ENCODE data around the gene TCN1. TPM values are rescaled to one million over a fixed set of nuclear protein-coding genes. Genes with fewer than 3 reads are reported as not detected.

Gene TCN1
- total and polyA plus RNA-seq, 2 experiments from 2014 or later, result not detected

DNA sequence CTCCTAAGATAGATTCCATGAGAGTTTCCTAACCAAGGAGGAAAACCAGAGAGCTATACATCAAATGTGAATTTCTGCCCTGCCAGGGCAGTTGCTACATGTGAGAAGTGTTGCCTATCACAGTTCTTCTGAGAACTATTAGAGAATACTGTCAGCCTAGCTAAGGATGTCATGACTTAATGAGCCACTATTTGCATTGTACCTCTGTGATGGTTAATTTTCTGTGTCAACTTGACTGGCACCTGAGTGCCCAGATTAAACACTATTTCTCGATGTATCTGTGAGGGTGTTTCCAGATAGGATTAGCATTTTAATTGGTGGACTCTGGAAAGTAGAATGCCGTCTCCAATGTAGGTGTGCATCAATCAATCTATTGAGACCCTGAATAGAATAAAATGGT is 1.7 kb upstream of the TCN1 start:
- Histone ChIP-seq H3K4me1 (ENCODE audit: low read depth) (no peaks in the 10 kb centered on the region), H3K9me3 (ENCODE audit: low read depth) (no peaks in the 10 kb centered on the region), H3K27me3 (no peaks in the 10 kb centered on the region), H3K4me3 (no peak overlapping the region), H3K27ac (no peak overlapping the region), H3K36me3 (no peaks in the 10 kb centered on the region)
- TF ChIP-seq, protein P1, sequence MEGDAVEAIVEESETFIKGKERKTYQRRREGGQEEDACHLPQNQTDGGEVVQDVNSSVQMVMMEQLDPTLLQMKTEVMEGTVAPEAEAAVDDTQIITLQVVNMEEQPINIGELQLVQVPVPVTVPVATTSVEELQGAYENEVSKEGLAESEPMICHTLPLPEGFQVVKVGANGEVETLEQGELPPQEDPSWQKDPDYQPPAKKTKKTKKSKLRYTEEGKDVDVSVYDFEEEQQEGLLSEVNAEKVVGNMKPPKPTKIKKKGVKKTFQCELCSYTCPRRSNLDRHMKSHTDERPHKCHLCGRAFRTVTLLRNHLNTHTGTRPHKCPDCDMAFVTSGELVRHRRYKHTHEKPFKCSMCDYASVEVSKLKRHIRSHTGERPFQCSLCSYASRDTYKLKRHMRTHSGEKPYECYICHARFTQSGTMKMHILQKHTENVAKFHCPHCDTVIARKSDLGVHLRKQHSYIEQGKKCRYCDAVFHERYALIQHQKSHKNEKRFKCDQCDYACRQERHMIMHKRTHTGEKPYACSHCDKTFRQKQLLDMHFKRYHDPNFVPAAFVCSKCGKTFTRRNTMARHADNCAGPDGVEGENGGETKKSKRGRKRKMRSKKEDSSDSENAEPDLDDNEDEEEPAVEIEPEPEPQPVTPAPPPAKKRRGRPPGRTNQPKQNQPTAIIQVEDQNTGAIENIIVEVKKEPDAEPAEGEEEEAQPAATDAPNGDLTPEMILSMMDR (IDR thresholded peaks at IDR 0.05; ENCODE audit: low read depth, low read length), result no peak
- no peak for DNase-seq (ENCODE audit: low read depth in 1 of 2, low spot score in 1 of 2)

DNA sequence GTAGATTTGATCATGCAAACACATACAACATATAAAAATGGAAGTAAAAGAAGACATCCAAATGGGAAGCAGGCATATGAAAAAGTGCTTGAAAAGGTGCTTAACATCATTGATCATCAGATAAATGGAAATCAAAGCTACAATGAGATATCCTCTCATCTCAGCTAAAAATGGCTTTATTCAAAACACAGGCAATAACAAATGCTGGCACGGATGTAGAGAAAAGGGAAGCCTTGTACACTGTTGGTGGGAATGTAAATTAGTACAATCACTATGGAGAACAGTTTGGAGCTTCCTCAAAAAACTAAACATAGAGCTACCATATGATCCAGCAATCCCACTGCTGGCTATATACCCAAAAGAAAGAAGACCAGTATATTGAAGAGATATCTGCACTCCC is 549 bp upstream of the TCN1 start:
- no peak overlapping the region for H3K27ac ChIP-seq
- no peaks in the 10 kb centered on the region for H3K4me1 ChIP-seq (ENCODE audit: low read depth)
- H3K9me3 ChIP-seq (ENCODE audit: low read depth), result no peaks in the 10 kb centered on the region
- H3K27me3 ChIP-seq, result no peaks in the 10 kb centered on the region
- TF ChIP-seq, protein P1 (IDR thresholded peaks at IDR 0.05; ENCODE audit: low read depth, low read length), result no peak
- H3K4me3 ChIP-seq, result no peak overlapping the region
- no peak for DNase-seq (ENCODE audit: low read depth in 1 of 2, low spot score in 1 of 2)
- no peaks in the 10 kb centered on the region for H3K36me3 ChIP-seq

DNA sequence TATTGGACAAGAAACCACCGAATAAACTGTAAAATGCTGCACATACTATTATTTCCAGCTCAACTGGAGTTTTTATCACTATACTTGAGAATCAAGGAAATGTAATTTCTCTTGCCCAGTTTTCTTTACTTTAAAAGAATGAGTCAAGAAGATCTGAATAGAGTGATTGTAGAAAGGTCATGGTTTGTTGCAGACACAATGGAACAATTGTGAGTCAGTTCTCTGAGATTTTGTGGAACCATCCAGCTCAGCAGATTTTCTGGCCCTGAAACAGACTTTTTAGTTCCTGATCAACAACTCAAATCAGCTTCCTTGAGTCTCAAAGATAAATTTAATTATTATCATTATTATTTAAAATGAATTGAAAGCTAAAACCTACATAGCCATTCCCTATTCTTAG is 1.3 kb downstream of the TCN1 start:
- no peaks in the 10 kb centered on the region for H3K4me1 ChIP-seq (ENCODE audit: low read depth)
- H3K27me3 ChIP-seq, result no peaks in the 10 kb centered on the region
- no peak overlapping the region for H3K27ac ChIP-seq
- no peaks in the 10 kb centered on the region for H3K9me3 ChIP-seq (ENCODE audit: low read depth)
- TF ChIP-seq, protein P1 (IDR thresholded peaks at IDR 0.05; ENCODE audit: low read depth, low read length), result no peak
- no peak overlapping the region for H3K4me3 ChIP-seq
- peak in 1 of 2 donors; percentile 38 for DNase-seq (ENCODE audit: low read depth in 1 of 2, low spot score in 1 of 2)
- H3K36me3 ChIP-seq, result no peaks in the 10 kb centered on the region

DNA sequence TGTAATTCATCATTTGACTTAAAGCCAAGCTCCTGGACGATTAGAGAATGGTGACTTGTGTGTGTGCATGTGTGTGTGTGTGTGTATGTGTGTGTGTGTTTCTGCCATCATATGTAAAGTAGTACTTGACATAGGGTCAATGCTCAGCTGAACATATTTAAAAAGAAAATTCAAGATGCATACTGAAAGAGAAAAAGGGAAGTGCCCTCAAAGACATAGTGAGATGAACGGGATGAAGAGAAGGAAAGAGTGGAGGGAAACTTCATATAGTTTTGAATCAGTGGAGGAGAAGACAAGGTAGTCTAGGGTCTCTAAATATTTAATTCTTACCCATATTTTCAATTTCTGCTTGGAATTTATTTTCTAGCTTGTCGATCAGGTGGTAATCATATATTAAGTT is 4.0 kb downstream of the TCN1 start:
- TF ChIP-seq, protein P1 (IDR thresholded peaks at IDR 0.05; ENCODE audit: low read depth, low read length), result no peak
- Histone ChIP-seq H3K36me3 (no peaks in the 10 kb centered on the region), H3K4me1 (ENCODE audit: low read depth) (no peaks in the 10 kb centered on the region), H3K27me3 (no peaks in the 10 kb centered on the region), H3K9me3 (ENCODE audit: low read depth) (no peaks in the 10 kb centered on the region), H3K4me3 (no peak overlapping the region), H3K27ac (no peak overlapping the region)
- no peak for DNase-seq (ENCODE audit: low read depth in 1 of 2, low spot score in 1 of 2)

DNA sequence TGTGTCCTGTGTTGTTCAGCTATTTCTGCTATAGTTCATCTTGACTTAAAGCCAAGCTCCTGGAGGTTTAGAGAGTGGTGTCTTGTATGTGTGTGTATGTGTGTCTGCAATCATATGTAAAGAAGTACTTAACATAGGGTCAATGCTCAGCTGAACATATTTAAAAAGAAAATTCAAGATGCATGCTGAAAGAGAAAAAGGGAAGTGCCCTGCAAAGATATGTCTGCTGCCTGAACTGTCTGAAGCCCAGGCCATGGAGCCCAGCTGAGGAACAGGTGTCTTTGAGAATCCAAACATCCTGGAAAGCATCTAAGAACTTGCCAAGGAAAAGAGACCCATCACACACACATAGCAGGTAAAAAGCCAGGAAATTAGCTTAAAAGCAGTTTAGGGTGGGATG is 6.6 kb downstream of the TCN1 start:
- DNase-seq (ENCODE audit: low read depth in 1 of 2, low spot score in 1 of 2), result no peak
- no peaks in the 10 kb centered on the region for H3K4me1 ChIP-seq (ENCODE audit: low read depth)
- no peak overlapping the region for H3K27ac ChIP-seq
- H3K4me3 ChIP-seq, result no peak overlapping the region
- TF ChIP-seq, protein P1 (IDR thresholded peaks at IDR 0.05; ENCODE audit: low read depth, low read length), result no peak
- no peaks in the 10 kb centered on the region for H3K27me3 ChIP-seq
- no peaks in the 10 kb centered on the region for H3K9me3 ChIP-seq (ENCODE audit: low read depth)
- H3K36me3 ChIP-seq, result no peaks in the 10 kb centered on the region

Data from cardiac muscle cell (in vitro differentiated cells and primary cell).